GM23248 (cell line): ENCODE measurements around the gene LRRC3. TPM values are rescaled to one million over a fixed set of nuclear protein-coding genes. Genes with fewer than 3 reads are reported as not detected.
A peak's percentile ranks its signal among the peaks of the same experiment; 100 is the strongest.

Source experiments
- DNase-seq: peaks from one replicate; pipeline ENCODE4 v3.0.0-alpha.2; 2015
- H2AFZ ChIP-seq: fragments of 200-600 bp; sonication (generic); 2 replicates; pipeline ENCODE4 v1.6.1; 2016; ENCODE audit warnings: antibody characterized with exemption
- H3F3A ChIP-seq: fragments of 200-600 bp; sonication (generic); 2 replicates; pipeline ENCODE4 v1.6.1; 2016; ENCODE audit warnings: mild to moderate bottlenecking, antibody characterized with exemption, mixed run types; ENCODE audit not compliant: insufficient read depth
- H3K27ac ChIP-seq: fragments of 200-600 bp; sonication (generic); 2 replicates; pipeline ENCODE4 v1.5.1; 2016; ENCODE audit warnings: mild to moderate bottlenecking
- H3K27me3 ChIP-seq: fragments of 200-600 bp; sonication (generic); replicated peaks from 2 replicates; pipeline ENCODE4 v1.6.1; 2016; ENCODE audit warnings: mild to moderate bottlenecking; ENCODE audit not compliant: insufficient read depth
- H3K36me3 ChIP-seq: fragments of 200-600 bp; sonication (generic); 2 replicates; pipeline ENCODE4 v1.6.1; 2016; ENCODE audit warnings: low read depth, mild to moderate bottlenecking
- H3K4me1 ChIP-seq: fragments of 200-600 bp; sonication (generic); 2 replicates; pipeline ENCODE4 v1.6.1; 2016; ENCODE audit warnings: mild to moderate bottlenecking; ENCODE audit not compliant: insufficient read depth
- H3K4me2 ChIP-seq: fragments of 200-600 bp; sonication (generic); one replicate; pipeline ENCODE4 v1.6.1; 2016; ENCODE audit warnings: mild to moderate bottlenecking; ENCODE audit not compliant: unreplicated experiment
- H3K4me3 ChIP-seq: fragments of 200-600 bp; sonication (generic); 2 replicates; pipeline ENCODE4 v1.5.1; 2016; ENCODE audit warnings: mild to moderate bottlenecking
- H3K79me2 ChIP-seq: fragments of 200-600 bp; sonication (generic); 2 replicates; pipeline ENCODE4 v1.6.1; 2016; ENCODE audit warnings: mild to moderate bottlenecking; ENCODE audit not compliant: insufficient read depth
- H3K9ac ChIP-seq: fragments of 200-600 bp; sonication (generic); 2 replicates; pipeline ENCODE4 v1.6.1; 2016; ENCODE audit warnings: mild to moderate bottlenecking
- H3K9me2 ChIP-seq: fragments of 200-600 bp; sonication (generic); 2 replicates; pipeline ENCODE4 v1.6.1; 2016; ENCODE audit warnings: mixed run types, mild to moderate bottlenecking, moderate library complexity; ENCODE audit not compliant: insufficient read depth
- H3K9me3 ChIP-seq: fragments of 200-600 bp; sonication (generic); one replicate; pipeline ENCODE4 v1.6.1; 2017; ENCODE audit warnings: low read depth
- H4K20me1 ChIP-seq: fragments of 200-600 bp; sonication (generic); 2 replicates; pipeline ENCODE4 v1.6.0; 2016; ENCODE audit not compliant: insufficient read depth
- EZH2 ChIP-seq: fragments of 200-600 bp; sonication (generic); IDR thresholded peaks from 2 replicates; pipeline ENCODE4 v1.6.1; 2018; ENCODE audit warnings: antibody characterized with exemption, mild to moderate bottlenecking; ENCODE audit not compliant: insufficient read depth, poor library complexity, severe bottlenecking
- EZH2phosphoT487 ChIP-seq: fragments of 200-600 bp; sonication (generic); IDR thresholded peaks from 2 replicates; pipeline ENCODE4 v1.6.1; 2018; ENCODE audit warnings: antibody characterized with exemption, moderate library complexity, mild to moderate bottlenecking, low read depth; ENCODE audit not compliant: insufficient read depth
- WGBS, 2 experiments: methylation state at CpG; one replicate each; pipeline ENCODE4 v1.1.6; 2015 to 2017; ENCODE audit warnings: low lambda C conversion rate in 2 of 2, low coverage in 1 of 2; ENCODE audit errors: missing lambda C conversion rate in 2 of 2; 5-methylcytosine and 5-hydroxymethylcytosine counted together
- in situ Hi-C: fragments of 300-500 bp; cut with MboI; formaldehyde crosslinking; loops from 2 replicates; pipeline ENCODE4 v1.15.0; 2020
- polyA plus RNA-seq: library from polyadenylated mRNA; unstranded; fragments of >200 nt; fragmentation: Nextera tagmentation; extraction: Ambion mirVana; gene quantifications from 2 replicates; pipeline ENCODE4 v1.2.1, GENCODE V29; 2016
- total RNA-seq: library from RNA; depleted of rRNA; stranded (reverse); fragments of >200 nt; shearing (Covaris generic); gene quantifications from 2 replicates; pipeline ENCODE4 v1.2.3, GENCODE V29; 2014

The LRRC3 gene
- total and polyA plus RNA-seq, 2 experiments from 2014 or later: 0.29 to 0.32 TPM

GRCh38 chr21:44426663-44427191, 28.6 kb upstream of the LRRC3 start:
- 61 to 64% methylated on average over 21 of the region's 21 CpGs for WGBS, 2 experiments
- H3F3A ChIP-seq: no peaks in the 10 kb centered on the region

GRCh38 chr21:44427241-44428120, 27.8 kb upstream of the LRRC3 start:
- H3K79me2 ChIP-seq: no peaks in the 10 kb centered on the region
- H3K9ac ChIP-seq: no peak overlapping the region
- no peak overlapping the region for H3K4me3 ChIP-seq
- H3K27me3 ChIP-seq: no peaks in the 10 kb centered on the region
- H3K4me1 ChIP-seq: no peaks in the 10 kb centered on the region
- no peaks in the 10 kb centered on the region for H3K9me2 ChIP-seq
- H3F3A ChIP-seq: no peaks in the 10 kb centered on the region
- no peaks in the 10 kb centered on the region for H4K20me1 ChIP-seq
- no peak for DNase-seq
- TF ChIP-seq EZH2 (no peak), EZH2phosphoT487 (no peak)
- H3K4me2 ChIP-seq: no peak overlapping the region
- WGBS, 2 experiments: 79 to 80% methylated on average over 28 of the region's 28 CpGs
- H3K36me3 ChIP-seq: no peaks in the 10 kb centered on the region
- no peaks in the 10 kb centered on the region for H3K9me3 ChIP-seq
- H3K27ac ChIP-seq: no peak overlapping the region
- no peak overlapping the region for H2AFZ ChIP-seq
- in situ Hi-C loops: no loop called here

More at GRCh38 chr21:44426663-44427191, 28.6 kb upstream of the LRRC3 start:
- Histone ChIP-seq H3K9me2 (no peaks in the 10 kb centered on the region), H3K27me3 (no peaks in the 10 kb centered on the region), H3K4me2 (no peak overlapping the region), H3K36me3 (no peaks in the 10 kb centered on the region), H3K79me2 (no peaks in the 10 kb centered on the region), H3K4me3 (no peak overlapping the region), H3K9ac (no peak overlapping the region), H3K4me1 (no peaks in the 10 kb centered on the region), H4K20me1 (no peaks in the 10 kb centered on the region), H3K27ac (no peak overlapping the region), H2AFZ (no peak overlapping the region), H3K9me3 (no peaks in the 10 kb centered on the region)
- in situ Hi-C loops: no loop called here
- no peak for TF ChIP-seq EZH2phosphoT487
- no peak for TF ChIP-seq EZH2
- DNase-seq: no peak

GRCh38 chr21:44428281-44428960, 26.9 kb upstream of the LRRC3 start:
- Histone ChIP-seq H3K9ac (no peak overlapping the region), H3K4me1 (no peaks in the 10 kb centered on the region), H3K4me3 (no peak overlapping the region), H4K20me1 (no peaks in the 10 kb centered on the region), H3K36me3 (no peaks in the 10 kb centered on the region), H3K9me2 (no peaks in the 10 kb centered on the region), H3K9me3 (no peaks in the 10 kb centered on the region), H3K4me2 (no peak overlapping the region), H2AFZ (no peak overlapping the region), H3K27me3 (no peaks in the 10 kb centered on the region), H3F3A (no peaks in the 10 kb centered on the region), H3K27ac (no peak overlapping the region), H3K79me2 (no peaks in the 10 kb centered on the region)
- TF ChIP-seq EZH2 (no peak), EZH2phosphoT487 (no peak)
- WGBS, 2 experiments: 37 to 42% methylated on average over 3 of the region's 3 CpGs
- peak; percentile 38 for DNase-seq
- in situ Hi-C loops: no loop called here

GRCh38 chr21:44429894-44430293, 25.4 kb upstream of the LRRC3 start:
- no peaks in the 10 kb centered on the region for H4K20me1 ChIP-seq
- no peaks in the 10 kb centered on the region for H3K4me1 ChIP-seq
- no peaks in the 10 kb centered on the region for H3F3A ChIP-seq
- no peak overlapping the region for H3K4me2 ChIP-seq
- WGBS, 2 experiments: 14 to 16% methylated on average over 1 of the region's 1 CpG
- H3K27ac ChIP-seq: no peak overlapping the region
- DNase-seq: peak; percentile 11
- TF ChIP-seq EZH2: no peak
- TF ChIP-seq EZH2phosphoT487: no peak
- H3K79me2 ChIP-seq: no peaks in the 10 kb centered on the region
- no peak overlapping the region for H3K4me3 ChIP-seq
- no peaks in the 10 kb centered on the region for H3K9me2 ChIP-seq
- H3K36me3 ChIP-seq: no peaks in the 10 kb centered on the region
- H3K27me3 ChIP-seq: no peaks in the 10 kb centered on the region
- no peak overlapping the region for H3K9ac ChIP-seq
- H3K9me3 ChIP-seq: no peaks in the 10 kb centered on the region
- in situ Hi-C loops: no loop called here
- no peak overlapping the region for H2AFZ ChIP-seq
